Measurements from ENCODE around the gene CLDN25. TPM values are rescaled to one million over a fixed set of nuclear protein-coding genes. Genes with fewer than 3 reads are reported as not detected.
A peak's percentile ranks its signal among the peaks of the same experiment; 100 is the strongest.

The CLDN25 gene
- total RNA-seq, 1 experiment from 2014 or later, result not detected

DNA sequence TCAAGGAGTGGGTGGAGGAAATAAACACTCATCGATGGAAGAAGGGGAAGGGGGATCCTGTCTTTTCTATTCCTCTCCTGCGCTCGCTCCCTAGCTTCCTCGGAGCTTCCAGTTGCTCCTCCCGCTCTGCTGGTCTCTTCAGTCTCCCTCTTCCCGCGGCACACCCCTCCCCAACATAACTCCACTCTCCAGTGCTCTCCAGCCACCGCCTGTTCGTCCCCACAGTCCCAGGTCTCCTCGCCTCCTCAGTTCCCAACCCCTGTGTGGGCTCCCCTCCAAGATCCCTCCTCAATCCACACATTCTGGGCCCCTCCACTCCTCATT, 6.5 kb upstream of the CLDN25 start:
- H3K36me3 ChIP-seq (ENCODE audit: control insufficient read depth, insufficient read depth, low read length), result peaks cover under 1% of the 10 kb centered on the region
- peaks cover 4% of the 10 kb centered on the region for H3K27me3 ChIP-seq (ENCODE audit: control insufficient read depth, insufficient read depth, low read length)
- peaks cover 4% of the 10 kb centered on the region for H3K4me1 ChIP-seq (ENCODE audit: control insufficient read depth, insufficient read depth, low read length)
- H3K9me3 ChIP-seq (ENCODE audit: control insufficient read depth, insufficient read depth, low read depth, low read length), result no peaks in the 10 kb centered on the region
- peak overlapping the region; percentile 98 for H3K27ac ChIP-seq (ENCODE audit: low read length)
- peak; percentile 67 for ATAC-seq
- in situ Hi-C loops (cut with HindIII; ENCODE audit: low pct_unique_long_range_greater_than_20kb, low sequenced_read_pairs), result no loop called here
- no TSS peak for BruUV-seq (replicated peaks)
- intact Hi-C loops (cut with micrococcal nuclease; ENCODE audit: unreplicated experiment), result no loop called here
- no peak for TF ChIP-seq SIN3A (IDR thresholded peaks at IDR 0.05; ENCODE audit: borderline replicate concordance, insufficient read depth, low read depth, low read length)
- TF ChIP-seq, protein P1, sequence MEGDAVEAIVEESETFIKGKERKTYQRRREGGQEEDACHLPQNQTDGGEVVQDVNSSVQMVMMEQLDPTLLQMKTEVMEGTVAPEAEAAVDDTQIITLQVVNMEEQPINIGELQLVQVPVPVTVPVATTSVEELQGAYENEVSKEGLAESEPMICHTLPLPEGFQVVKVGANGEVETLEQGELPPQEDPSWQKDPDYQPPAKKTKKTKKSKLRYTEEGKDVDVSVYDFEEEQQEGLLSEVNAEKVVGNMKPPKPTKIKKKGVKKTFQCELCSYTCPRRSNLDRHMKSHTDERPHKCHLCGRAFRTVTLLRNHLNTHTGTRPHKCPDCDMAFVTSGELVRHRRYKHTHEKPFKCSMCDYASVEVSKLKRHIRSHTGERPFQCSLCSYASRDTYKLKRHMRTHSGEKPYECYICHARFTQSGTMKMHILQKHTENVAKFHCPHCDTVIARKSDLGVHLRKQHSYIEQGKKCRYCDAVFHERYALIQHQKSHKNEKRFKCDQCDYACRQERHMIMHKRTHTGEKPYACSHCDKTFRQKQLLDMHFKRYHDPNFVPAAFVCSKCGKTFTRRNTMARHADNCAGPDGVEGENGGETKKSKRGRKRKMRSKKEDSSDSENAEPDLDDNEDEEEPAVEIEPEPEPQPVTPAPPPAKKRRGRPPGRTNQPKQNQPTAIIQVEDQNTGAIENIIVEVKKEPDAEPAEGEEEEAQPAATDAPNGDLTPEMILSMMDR (IDR thresholded peaks at IDR 0.05), result no peak
- TF ChIP-seq TCF7L2 (IDR thresholded peaks at IDR 0.05; ENCODE audit: low read depth, low read length), result no peak
- TF ChIP-seq, protein P2, sequence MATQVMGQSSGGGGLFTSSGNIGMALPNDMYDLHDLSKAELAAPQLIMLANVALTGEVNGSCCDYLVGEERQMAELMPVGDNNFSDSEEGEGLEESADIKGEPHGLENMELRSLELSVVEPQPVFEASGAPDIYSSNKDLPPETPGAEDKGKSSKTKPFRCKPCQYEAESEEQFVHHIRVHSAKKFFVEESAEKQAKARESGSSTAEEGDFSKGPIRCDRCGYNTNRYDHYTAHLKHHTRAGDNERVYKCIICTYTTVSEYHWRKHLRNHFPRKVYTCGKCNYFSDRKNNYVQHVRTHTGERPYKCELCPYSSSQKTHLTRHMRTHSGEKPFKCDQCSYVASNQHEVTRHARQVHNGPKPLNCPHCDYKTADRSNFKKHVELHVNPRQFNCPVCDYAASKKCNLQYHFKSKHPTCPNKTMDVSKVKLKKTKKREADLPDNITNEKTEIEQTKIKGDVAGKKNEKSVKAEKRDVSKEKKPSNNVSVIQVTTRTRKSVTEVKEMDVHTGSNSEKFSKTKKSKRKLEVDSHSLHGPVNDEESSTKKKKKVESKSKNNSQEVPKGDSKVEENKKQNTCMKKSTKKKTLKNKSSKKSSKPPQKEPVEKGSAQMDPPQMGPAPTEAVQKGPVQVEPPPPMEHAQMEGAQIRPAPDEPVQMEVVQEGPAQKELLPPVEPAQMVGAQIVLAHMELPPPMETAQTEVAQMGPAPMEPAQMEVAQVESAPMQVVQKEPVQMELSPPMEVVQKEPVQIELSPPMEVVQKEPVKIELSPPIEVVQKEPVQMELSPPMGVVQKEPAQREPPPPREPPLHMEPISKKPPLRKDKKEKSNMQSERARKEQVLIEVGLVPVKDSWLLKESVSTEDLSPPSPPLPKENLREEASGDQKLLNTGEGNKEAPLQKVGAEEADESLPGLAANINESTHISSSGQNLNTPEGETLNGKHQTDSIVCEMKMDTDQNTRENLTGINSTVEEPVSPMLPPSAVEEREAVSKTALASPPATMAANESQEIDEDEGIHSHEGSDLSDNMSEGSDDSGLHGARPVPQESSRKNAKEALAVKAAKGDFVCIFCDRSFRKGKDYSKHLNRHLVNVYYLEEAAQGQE (IDR thresholded peaks at IDR 0.05; ENCODE audit: insufficient read depth in 1 of 2, low read depth in 2 of 2, low read length in 1 of 2), result no peak
- no peak for TF ChIP-seq POLR2AphosphoS5 (IDR thresholded peaks at IDR 0.05; ENCODE audit: low read depth, low read length)
- ChIA-PET CTCF (interaction anchor here (1.0 kb wide), 1 partner anchor 483 kb away, joined by 4 read pairs; no protein-coding TSS in a partner anchor), POLR2A (no interaction called here)
- DNase-seq (ENCODE audit: low read depth, low spot score), result no peak
- H3K4me3 ChIP-seq (ENCODE audit: low read depth in 2 of 2, low read length in 2 of 2), result peak overlapping the region; percentile 94 to 99

DNA sequence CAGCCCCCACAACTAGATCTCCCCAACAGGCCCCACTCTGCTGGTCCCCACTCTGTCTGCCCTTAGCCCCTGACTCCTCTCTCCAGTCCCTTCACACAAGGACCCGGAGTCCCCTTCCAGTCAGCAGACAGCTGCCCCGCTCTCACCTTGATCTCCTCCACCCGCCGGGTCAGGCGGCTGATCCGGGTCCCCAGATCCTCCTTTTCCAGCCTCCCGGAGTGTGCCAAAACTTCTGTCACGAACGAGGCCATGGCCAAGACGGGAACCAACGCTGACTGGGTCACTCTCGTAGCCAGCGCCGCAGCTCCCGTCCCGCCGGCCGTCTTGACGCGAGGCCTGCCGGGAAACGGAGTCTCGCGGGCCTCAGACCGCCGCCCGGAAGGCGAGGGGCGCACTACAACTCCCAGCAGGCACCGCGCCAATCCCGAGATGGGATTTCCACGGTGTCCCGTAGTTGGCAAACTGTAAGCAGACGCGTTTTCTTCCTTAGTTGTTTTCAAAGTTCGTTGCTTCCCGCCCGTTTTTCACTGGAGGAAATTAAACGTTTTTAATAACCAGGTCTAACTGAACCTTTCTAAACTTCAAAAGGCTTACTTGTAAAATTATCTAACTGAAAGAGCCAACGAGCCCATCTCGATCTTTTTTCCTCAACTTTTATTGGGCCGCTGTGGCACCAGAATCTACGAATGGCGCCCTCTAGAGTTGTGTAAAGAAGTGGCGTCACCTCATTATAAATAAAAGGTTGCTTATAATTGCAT, 6.0 kb upstream of the CLDN25 start, which contains the start of gene ZW10:
ZW10 (minus strand) TSS at position 277 of the 758 bp plus-strand sequence; CDS start at position 251, 26 bp downstream.
- H3K4me3 ChIP-seq (ENCODE audit: low read depth in 2 of 2, low read length in 2 of 2), result peak within 1 kb of the TSS; percentile 94 to 99
- intact Hi-C loops (cut with micrococcal nuclease; ENCODE audit: unreplicated experiment) (no loop called here), in situ Hi-C loops (cut with HindIII; ENCODE audit: low pct_unique_long_range_greater_than_20kb, low sequenced_read_pairs) (no loop called here)
- BruUV-seq (replicated peaks), result no TSS peak
- ATAC-seq, result peak; percentile 100
- POLR2A ChIA-PET, result no interaction called here
- peak; percentile 91 for DNase-seq (ENCODE audit: low read depth, low spot score)
- H3K27ac ChIP-seq (ENCODE audit: low read length), result peak within 1 kb of the TSS; percentile 98
- CTCF ChIA-PET, result interaction anchor here (1.0 kb wide), 1 partner anchor 484 kb away, joined by 4 read pairs; no protein-coding TSS in a partner anchor
- H3K9me3 ChIP-seq (ENCODE audit: control insufficient read depth, insufficient read depth, low read depth, low read length), result no peaks in the 10 kb centered on the region
- TF ChIP-seq POLR2AphosphoS5 (IDR thresholded peaks at IDR 0.05; ENCODE audit: low read depth, low read length) (peak; percentile 80), SIN3A (IDR thresholded peaks at IDR 0.05; ENCODE audit: borderline replicate concordance, insufficient read depth, low read depth, low read length) (peak; percentile 88; the same call in 1 of the 2 replicates)
- TF ChIP-seq, protein P2 (IDR thresholded peaks at IDR 0.05; ENCODE audit: insufficient read depth in 1 of 2, low read depth in 2 of 2, low read length in 1 of 2), result no peak
- TF ChIP-seq, protein P1 (IDR thresholded peaks at IDR 0.05), result peak; percentile 93
- H3K27me3 ChIP-seq (ENCODE audit: control insufficient read depth, insufficient read depth, low read length), result peaks cover 4% of the 10 kb centered on the region
- H3K4me1 ChIP-seq (ENCODE audit: control insufficient read depth, insufficient read depth, low read length), result peaks cover 4% of the 10 kb centered on the region
- H3K36me3 ChIP-seq (ENCODE audit: control insufficient read depth, insufficient read depth, low read length), result no peaks in the 10 kb centered on the region; the same call in 1 of the 2 replicates

Data from Panc1 (cell line).